Ramos (cell line): ENCODE results near the gene GATAD2B.
"Not testable (repeated sequence)": the region's sequence is repeated elsewhere in the genome, so short reads cannot be mapped to it uniquely, and the experiment has no call there.

Source experiments
- in situ Hi-C: fragments of 300-500 bp; cut with MboI; formaldehyde crosslinking; loops from one replicate; pipeline ENCODE4 v1.14.3; 2022; ENCODE audit warnings: low sequenced_read_pairs; ENCODE audit not compliant: unreplicated experiment

GATAD2B gene

DNA sequence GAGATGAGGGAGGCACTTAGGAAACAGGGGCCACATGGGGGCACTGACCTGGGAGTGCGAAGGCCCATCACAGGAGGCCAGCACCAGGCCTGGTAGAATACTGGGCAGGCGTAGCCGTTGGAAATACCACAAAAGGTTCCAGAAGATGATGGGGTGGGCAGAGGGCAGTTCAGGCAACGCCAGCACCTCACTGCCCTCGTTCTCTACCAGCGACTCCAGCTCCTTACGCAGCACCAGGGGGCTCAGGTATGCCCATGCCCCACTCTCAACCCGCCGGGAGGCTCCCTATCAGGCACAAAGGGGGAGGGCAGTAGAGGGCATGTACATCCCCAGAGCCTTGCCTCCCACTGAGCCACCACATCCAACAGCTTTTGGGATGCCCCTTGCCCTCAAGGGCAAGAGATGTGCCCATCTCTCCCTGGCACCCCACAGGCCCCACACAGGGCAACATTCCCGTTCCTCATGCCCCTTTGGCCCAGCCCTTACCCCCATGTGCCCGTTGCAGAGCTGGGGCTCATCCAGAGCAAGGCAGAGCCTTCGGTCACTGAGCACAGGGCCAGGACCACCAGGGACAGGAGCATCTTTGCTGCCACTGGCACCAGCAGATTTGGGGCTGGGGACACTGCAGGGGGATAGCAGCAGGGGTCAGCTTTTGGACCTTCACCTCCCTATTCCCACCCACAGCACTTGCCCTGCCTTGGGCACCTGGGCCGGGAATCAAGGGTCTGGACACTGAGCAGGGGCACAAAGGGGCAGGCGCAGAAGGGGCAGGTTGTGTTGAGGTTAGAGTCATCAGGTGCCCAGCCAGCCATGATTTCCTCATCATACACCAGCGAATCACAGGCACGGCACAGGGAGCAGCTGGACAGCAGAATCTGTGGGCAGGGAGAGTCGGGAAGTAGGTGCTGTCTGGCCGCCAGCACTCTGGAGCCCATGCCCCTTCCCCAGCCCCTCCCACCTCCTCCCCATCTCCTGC lies 9.7 kb upstream of the GATAD2B start:
- in situ Hi-C loops = no loop called here

DNA sequence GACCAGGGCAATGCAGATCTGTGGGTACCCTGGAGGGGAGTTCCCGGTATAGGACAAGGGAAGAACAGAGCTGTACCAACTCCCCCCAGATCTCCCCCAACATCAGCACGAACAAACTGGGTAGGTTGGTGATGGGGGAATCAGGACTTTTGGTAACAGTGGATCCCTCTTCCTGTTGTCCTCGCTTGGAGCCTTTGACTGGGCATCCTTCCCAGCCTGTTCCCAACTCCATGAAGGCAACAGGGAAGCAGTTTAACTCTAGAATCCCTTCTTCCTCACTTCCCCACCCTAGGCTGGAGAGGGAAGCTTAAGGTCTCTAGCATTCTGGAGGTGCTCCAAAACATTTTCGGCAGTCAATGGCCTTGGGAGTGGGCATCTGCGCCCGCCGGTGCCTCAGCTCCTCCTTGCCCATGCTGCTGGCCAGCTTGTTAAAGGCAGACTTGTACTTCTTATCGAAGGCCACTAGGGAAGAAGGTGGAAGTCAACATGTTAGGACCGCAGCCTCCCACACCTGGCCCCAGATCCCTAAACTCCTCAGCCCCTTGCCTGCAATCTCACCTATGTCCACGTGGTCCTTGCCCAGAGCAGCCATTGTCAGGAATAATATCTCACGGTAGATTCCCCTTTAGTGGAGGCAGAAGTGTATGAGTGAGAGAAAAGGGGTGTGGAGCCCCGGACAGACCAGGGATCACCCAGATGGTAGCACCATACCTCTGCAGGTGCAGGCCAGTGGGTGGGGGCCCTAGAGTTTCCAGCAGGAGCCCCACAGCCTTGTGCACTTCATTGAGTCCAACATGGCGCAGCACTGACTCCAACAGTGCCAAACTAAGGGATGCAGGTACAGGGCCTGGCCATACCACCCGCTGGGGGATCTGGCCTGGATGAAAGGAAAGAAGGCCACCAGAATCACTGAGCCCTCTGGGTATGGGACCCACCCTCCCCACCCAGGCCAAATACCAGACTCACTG lies 7.5 kb upstream of the GATAD2B start:
- in situ Hi-C loops = no loop called here

DNA sequence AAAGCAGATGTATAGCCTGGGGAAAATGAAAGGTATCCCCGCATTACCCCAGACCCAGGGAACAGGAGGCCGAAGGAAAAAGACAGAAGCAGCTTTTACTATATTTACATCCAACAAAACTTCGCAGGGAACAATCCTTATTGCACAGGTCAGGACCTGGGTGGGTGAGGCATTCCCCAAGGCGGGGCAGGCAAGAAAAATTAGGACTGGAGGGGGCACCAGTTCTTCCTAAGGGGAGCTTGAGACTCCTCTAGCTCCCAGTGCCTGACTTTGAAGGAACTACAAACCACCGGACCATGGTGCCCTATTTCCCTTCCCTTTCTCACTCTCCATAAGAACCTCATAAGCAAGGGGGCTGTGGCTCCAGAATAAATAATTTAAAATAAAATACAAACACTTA lies 6.7 kb upstream of the GATAD2B start:
- in situ Hi-C loops = no loop called here

DNA sequence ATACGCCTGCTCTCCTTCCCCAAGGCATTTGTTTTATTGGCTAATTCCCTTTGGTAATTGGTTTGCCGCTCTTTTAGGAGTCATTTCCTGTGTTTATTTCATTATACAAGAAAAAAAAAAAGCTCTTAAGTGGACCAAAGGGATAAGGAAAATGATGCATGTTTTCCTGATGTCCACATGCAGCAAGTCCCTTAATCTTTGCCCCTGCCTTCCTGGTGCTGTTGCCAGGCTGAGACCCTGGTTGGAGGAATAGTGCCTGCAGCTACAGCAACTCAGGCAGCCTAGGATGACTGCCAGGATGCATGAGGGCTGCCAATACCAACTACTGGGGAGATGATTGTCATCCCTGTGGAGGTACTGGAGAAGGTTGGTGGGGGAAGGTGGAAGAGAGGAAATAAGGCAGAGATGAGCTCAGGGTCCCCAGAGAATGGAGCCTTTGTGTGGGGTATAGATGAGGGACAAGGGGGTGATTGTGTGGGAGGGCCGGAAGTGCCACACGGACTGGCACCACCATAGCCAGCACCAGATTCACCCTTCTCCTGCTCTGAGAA lies 6.1 kb upstream of the GATAD2B start:
- in situ Hi-C loops = no loop called here

DNA sequence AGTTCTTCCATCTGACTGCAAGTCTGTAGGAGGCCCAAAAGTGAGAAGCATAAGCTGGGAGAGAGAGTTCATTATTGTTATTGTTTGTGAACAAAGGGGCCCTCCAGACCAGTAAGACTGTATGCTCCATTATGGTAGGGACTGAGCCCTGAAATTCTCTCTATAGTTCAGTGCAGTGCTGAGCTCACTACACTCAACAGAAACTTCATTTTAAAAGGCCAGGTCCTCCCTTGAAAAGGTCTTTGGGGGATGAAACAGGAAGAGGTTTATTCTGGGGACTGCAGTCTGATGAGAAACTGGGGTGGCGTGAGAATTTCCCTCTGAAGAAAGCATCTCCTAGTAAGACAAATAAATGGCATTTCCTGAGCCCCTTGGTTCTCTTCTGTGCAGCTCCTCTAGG lies 5.5 kb upstream of the GATAD2B start:
- in situ Hi-C loops = no loop called here

DNA sequence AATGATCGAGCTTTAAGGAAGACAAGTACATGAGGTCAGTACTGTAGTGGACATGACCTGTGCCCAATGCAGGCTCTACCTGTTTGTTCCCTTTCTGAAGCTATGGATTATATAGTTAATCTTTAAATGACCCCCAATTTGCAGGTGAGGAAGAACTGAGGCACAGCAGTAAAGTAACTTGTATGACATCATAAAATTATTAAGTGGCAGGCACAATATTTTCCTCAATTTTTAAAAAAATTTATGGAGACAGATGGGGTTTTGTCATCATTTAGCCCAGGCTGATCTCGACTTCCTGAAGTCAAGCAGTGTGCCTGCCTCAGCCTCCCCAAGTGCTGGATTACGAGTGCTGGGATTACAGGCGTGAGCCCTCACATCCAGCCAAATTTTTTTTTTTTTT lies 3.6 kb upstream of the GATAD2B start:
- in situ Hi-C loops = no loop called here

DNA sequence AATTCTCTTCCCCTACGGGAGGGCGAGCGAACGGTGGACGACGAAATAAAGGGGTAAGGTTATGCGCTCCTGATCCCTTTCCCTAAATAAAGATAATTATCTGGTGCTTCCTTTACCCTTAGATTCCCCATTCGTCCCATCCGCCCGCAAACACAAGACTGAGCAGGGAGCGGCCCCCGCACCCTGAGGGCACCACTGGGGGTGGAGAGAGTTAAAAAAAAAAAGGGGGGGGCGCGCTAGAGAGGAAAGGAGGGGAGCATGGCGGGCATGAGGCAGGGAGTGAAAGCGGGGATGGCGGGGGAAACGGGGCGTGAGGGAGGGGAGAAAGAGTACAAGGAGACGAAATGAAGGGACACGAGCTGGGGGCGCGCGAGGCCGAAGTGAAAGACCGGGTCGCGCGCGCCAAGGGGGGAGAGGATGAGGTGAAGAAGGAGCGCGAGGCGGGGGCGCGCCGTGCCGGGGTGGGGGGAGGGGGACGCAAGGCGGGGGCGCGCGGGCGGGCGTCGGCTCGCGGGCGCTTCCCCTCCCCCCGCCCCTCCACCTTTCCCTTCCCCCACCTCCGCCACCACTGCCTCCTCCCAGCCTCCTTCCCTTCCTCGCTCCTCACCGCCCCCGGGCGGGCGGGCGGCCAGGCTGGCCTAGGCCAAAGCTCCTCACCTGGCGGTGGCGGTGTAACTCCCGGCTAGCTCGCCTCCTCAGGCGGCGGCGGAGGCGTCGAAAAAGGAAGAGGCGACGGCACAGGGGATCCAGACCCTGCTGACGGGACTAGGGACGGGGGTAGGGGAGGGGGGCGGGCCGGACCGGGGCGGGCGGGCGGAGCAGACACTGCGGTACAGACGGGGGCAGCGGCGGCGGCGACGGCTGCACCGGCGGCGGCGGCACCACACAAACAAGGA lies 448 bp downstream of the GATAD2B start:
- in situ Hi-C loops = no loop called here

DNA sequence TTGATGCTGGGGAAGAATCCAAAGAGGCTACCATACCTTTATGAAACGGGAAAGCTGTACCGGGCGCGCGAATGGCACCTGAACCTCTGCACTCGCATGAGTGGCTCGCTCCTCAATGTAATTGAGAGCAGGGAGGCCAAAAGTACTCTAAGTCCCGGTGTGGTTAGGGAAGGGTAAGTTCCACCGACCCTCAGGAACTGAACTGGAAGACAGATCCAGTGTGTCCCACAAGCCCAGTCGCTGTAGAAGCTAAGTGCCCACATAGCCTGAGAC lies 1.0 kb downstream of the GATAD2B start:
- in situ Hi-C loops = no loop called here

DNA sequence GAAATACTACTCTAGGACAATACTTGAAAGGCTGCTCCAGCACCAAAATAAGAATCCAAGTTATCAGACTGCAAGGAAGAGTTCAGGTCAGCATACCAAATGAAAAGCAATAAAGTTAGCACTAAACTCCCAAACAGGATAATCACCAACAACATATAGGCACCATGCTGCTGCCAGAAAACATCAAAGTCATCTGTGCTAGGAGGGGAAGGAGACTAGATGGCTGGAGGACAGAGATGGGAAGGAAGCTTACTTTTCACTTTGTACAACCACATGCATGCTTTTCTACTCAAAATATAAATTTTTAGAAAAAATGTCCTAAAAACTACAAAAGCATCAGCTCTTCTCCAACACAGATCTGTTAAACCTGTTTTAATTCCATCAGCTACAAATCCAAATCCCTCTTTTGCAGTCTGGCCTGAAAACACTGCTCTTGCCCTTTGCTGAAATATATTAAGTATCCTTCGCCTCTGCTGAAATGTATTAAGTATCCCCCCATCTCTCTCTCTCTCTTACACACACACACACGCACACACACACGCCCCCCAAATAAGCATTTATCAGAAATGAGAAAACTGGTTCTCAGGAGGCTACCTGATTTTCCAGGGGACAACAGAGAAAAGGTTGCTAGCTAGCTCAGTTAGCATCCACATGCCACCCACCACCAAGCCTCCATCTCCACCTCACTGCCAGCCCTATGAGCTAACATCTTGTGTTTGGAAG lies 1.5 kb downstream of the GATAD2B start:
- in situ Hi-C loops = no loop called here

DNA sequence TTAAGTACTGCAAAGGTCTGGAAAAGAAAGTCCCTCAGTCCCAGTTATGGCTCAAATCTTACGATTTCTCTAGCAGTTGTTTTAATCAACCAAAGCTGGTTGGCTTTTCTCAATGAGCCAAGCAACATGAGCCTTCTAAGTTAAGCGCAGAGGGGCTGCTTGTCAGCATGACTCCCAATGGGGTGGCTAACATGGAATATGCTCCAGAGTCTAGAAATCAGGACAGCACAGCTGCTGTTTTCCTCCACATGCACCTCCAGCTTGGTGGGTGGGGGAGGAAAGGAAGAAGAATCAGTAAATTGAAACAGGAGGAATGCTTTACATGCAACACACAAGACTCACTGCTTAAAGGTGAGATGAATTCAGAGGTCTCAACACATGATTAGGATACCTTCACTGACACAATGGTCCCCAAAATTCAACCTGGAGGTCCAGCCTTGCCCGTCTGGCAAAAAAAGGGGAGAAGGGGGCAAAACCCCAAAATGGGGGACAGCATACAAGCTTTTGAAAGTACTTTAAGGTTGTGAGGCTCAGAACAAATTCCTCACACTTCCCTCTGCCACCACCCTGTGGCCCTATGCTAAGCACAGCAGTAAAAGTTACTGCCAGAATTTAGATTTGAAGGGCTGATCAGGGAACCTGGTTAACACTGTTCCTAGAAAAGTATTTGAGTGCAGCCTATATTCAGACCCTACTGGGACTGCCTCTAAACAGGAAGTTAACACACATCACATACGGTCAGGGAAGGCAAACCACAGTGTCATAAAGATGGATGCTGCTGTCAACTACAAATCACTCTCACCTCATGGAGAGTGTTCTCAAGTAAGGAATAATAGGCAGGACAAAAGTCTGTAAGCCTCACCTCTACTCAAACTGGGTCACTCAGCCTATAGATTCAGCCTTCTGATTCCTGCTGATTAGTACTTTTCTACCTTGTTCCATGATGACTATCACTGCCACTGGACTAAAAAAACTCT lies 2.6 kb downstream of the GATAD2B start:
- in situ Hi-C loops = no loop called here

DNA sequence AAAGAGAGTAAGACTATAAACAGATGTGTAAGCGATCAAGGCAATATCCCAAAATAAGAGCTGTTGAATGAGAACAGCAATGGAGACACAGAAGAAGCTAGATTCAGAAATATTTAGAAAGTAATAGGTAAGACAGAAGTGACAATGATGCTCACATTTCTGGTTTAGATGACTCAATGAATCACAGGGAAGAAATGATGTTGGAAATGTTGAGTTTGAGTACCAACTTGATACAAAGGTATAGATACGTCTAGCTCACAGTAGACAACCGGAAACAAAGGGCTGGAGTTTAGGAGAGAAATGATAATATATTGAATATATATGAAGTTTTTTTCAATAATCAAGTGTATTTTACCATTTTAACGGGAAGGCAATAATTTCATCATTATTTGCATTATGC lies 6.5 kb downstream of the GATAD2B start:
- in situ Hi-C loops = no loop called here

DNA sequence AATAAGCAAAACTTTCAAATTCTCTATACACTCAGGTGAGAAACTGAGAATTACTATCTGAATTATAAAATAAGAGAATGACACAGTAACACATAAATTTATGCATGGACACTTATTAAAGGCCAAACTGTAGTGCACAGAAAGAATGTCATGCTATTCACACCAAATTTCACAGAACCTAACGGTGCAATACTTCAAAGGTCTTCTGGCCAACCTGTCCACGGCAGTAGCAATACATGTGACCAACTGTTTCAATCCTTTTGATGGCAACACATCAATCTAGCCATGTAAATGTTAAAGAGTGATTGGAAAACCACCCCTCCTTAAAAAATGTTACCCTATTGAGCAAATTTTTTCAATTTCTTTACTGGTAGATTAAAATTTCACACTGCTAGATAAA lies 10.4 kb downstream of the GATAD2B start:
- in situ Hi-C loops = no loop called here

DNA sequence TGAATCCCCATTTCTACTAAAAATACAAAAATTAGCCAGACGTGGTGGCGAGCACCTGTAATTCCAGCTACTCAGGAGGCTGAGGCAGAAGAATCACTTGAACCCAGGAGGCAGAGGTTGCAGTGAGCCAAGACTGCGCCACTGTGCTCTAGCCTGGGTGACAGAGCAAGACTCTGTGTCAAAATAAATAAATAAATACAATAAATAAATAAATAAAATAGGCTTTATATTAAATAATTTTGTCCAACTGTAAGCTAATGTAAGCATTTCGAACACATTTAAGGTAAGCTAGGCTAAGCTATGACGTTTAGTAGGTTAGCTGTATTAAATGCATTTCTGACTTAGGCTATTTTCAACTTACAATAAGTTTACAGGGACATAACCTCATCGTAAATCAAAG lies 12.2 kb downstream of the GATAD2B start:
- in situ Hi-C loops = not testable (repeated sequence)

DNA sequence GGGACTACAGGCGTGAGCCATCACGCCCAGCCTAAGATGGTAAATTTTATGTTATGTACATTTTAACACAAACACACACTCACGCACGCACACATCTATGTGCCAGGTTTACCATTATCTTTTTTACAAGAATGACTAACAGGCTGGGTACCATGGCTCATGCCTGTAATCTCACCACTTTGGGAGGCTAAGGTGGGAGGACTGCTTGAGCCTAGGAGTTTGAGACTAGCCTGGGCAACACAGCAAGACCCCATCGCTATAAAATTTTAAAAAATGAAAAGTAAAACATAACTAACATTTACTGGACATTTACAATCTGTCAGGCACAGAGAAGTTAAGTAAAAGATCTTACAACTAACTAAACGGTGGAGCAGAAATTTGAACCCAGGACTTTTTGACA lies 14.7 kb downstream of the GATAD2B start:
- in situ Hi-C loops = no loop called here

DNA sequence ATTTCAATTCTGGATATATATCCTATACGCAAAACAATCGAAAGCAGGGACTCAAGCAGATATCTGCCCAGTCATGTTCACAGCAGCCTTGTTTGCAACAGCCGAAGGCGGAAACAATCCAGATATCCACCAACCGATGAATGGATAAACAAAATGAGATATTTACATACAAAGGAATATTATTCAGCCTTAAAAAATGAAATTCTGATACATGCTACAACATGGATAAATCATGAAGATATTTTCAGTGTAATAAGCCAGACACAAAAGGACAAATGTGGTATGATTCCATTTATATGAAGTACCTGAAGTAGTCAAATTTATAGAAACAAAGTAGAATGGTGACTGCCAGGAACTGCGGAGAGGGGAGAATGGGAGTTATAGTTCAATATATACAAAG lies 15.6 kb downstream of the GATAD2B start:
- in situ Hi-C loops = no loop called here

DNA sequence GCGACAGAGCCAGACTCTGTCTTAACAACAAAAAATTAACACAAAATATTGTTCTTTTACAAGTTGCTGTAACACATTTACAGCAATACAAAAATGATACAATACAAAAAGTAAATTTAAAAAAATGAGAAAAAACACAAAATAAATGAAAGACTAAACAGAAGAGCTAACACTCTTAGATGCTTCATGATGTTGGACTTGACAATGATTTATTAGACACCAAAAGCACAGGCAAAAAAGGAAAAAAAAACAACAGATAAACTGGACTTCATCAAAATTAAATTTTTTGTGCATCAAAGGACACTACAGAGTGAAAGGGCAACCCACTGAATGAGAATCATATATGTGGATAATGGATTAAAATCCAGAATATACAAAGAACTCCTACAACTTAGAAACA lies 16.4 kb downstream of the GATAD2B start:
- in situ Hi-C loops = no loop called here

DNA sequence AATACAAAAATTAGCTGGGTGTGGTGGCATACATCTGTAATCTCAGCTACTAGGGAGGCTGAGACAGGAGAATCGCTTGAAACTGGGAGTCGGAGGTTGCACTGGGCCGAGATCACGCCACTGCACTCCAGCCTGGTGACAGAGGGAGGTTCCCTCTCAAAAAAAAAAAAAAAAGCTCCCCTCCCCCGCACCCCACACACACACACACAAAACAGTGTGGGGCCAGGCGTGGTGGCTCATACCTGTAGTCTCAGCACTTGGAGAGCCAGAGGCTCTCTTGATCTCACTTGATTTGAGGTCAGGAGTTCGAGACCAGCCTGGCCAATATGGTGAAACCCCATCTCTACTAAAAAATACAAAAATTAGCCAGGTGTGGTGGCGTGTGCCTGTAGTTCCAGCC lies 16.9 kb downstream of the GATAD2B start:
- in situ Hi-C loops = not testable (repeated sequence)

DNA sequence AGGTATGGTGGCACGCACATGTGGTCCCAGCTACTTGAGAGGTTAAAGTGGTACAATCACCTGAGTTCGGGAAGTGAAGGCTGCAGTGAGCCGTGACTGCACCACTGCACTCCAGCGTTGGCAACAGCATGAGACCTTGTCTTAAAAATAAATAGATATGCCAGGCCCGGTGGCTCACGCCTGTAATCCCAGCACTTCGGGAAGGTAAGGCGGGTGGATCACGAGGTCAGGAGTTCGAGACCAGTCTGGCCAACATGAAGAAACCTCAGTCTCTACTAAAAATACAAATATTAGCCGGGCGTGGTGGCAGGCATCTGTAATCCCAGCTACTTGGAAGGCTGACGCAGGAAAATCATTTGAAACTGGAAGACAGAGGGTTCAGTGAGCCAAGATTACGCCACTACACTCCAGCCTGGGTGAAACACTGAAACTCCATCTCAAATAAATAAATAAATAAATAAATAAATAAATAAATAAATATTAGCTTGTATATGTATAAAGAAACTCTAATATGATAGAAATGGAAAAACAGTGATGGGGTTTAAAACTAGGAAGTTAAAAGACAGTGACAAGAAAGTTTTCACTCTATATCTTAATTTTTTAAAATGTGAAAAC lies 18.8 kb downstream of the GATAD2B start:
- in situ Hi-C loops = no loop called here
